ENCODE measurements around the gene EXD3. TPM values are rescaled to one million over a fixed set of nuclear protein-coding genes. Genes with fewer than 3 reads are reported as not detected.

EXD3 gene
- total RNA-seq, 1 experiment from 2014 or later: 15.3 TPM

GRCh38 chr9:137303151-137303892, 119.6 kb downstream of the EXD3 start:
- no peak overlapping the region for H4K8ac ChIP-seq (replicated peaks; ENCODE audit: insufficient read length, low read depth, low read length)
- no peak for TF ChIP-seq CTCF (conservative IDR thresholded peaks at IDR 0.05)
- peak overlapping the region; percentile 36 for H3K4me2 ChIP-seq (ENCODE audit: insufficient read depth, insufficient read length, low read length)
- no peak overlapping the region for H3K18ac ChIP-seq (ENCODE audit: insufficient read length, low read depth, low read length)
- DNase-seq: peak; percentile 52
- H3K9me3 ChIP-seq (ENCODE audit: control insufficient read depth, low read depth, low read length): no peaks in the 10 kb centered on the region
- H3K27me3 Mint-ChIP-seq (ENCODE audit: low read depth): peaks cover 23% of the 10 kb centered on the region
- H2BK15ac ChIP-seq (ENCODE audit: low read depth, low read length): no peak overlapping the region; the same call in 1 of the 2 replicates
- no peak overlapping the region for H3K4ac ChIP-seq (ENCODE audit: low read depth, low read length)
- H3K27ac ChIP-seq (ENCODE audit: insufficient read length, low read depth, low read length): no peak overlapping the region
- H3K79me2 ChIP-seq (ENCODE audit: insufficient read depth, low read length): no peaks in the 10 kb centered on the region
- H3K4me3 Mint-ChIP-seq: peak overlapping the region; percentile 40 to 65; a peak in 3 of 5 replicates
- H3K23ac ChIP-seq (ENCODE audit: insufficient read length, low read depth, low read length): no peak overlapping the region
- H2BK12ac ChIP-seq (ENCODE audit: insufficient read length, low read depth, low read length): no peak overlapping the region
- H3K4me1 Mint-ChIP-seq: peaks cover 23 to 45% of the 10 kb centered on the region in 2 experiments
- peaks cover 0 to 2% (median 0%) of the 10 kb centered on the region in 3 experiments; a peak in 3 of 7 replicates for H3K36me3 Mint-ChIP-seq (ENCODE audit: insufficient read depth in 1 of 3, low read depth in 3 of 3)
- WGBS (ENCODE audit: extremely low coverage, insufficient read length, low lambda C conversion rate): no CpG with 5 or more reads among the region's 23 CpGs
- H2AK5ac ChIP-seq (ENCODE audit: insufficient read length, low read length): no peak overlapping the region
- no peaks in the 10 kb centered on the region for H4K20me1 ChIP-seq (ENCODE audit: control insufficient read depth, insufficient read depth, insufficient read length)
- H4K91ac ChIP-seq (ENCODE audit: insufficient read length, low read depth, low read length): no peak overlapping the region
- no peaks in the 10 kb centered on the region for H3K79me1 ChIP-seq (ENCODE audit: insufficient read depth, low read depth, low read length, poor library complexity, severe bottlenecking)
- no peak overlapping the region for H3K14ac ChIP-seq (ENCODE audit: insufficient read depth, low read length)
- no peak overlapping the region for H3K56ac ChIP-seq (ENCODE audit: insufficient read length, low read depth, low read length)
- no peak overlapping the region for H3K27ac Mint-ChIP-seq
- no peak overlapping the region for H3K9ac ChIP-seq (ENCODE audit: extremely low read depth, insufficient read length, low read length)
- peaks cover 0 to 2% of the 10 kb centered on the region in 2 experiments; a peak in 3 of 5 replicates for H3K9me3 Mint-ChIP-seq
- H3K27me3 ChIP-seq (ENCODE audit: insufficient read depth, low read length): no peaks in the 10 kb centered on the region; the same call in 1 of the 2 replicates
- H2AFZ ChIP-seq (ENCODE audit: low read length): no peak overlapping the region
- H3T11ph ChIP-seq (ENCODE audit: low read length): no peak overlapping the region
- no peak overlapping the region for H2BK120ac ChIP-seq (ENCODE audit: low read depth, low read length, poor library complexity, severe bottlenecking)
- no peak overlapping the region for H2BK5ac ChIP-seq (ENCODE audit: insufficient read length, low read length)
- peaks cover 5% of the 10 kb centered on the region for H3K23me2 ChIP-seq (ENCODE audit: insufficient read length, low read depth, low read length, poor library complexity, severe bottlenecking)
- H2BK20ac ChIP-seq (ENCODE audit: low read depth, low read length, poor library complexity, severe bottlenecking): no peak overlapping the region
- H3K4me1 ChIP-seq (ENCODE audit: insufficient read depth, low read length): peaks cover 2% of the 10 kb centered on the region; the same call in 1 of the 2 replicates
- no peak overlapping the region for H4K5ac ChIP-seq (ENCODE audit: insufficient read length, low read depth, low read length)
